ENCODE measurements around the gene ZNF614.
"Not testable (repeated sequence)": the region's sequence is repeated elsewhere in the genome, so short reads cannot be mapped to it uniquely, and the experiment has no call there.

The ZNF614 gene

DNA sequence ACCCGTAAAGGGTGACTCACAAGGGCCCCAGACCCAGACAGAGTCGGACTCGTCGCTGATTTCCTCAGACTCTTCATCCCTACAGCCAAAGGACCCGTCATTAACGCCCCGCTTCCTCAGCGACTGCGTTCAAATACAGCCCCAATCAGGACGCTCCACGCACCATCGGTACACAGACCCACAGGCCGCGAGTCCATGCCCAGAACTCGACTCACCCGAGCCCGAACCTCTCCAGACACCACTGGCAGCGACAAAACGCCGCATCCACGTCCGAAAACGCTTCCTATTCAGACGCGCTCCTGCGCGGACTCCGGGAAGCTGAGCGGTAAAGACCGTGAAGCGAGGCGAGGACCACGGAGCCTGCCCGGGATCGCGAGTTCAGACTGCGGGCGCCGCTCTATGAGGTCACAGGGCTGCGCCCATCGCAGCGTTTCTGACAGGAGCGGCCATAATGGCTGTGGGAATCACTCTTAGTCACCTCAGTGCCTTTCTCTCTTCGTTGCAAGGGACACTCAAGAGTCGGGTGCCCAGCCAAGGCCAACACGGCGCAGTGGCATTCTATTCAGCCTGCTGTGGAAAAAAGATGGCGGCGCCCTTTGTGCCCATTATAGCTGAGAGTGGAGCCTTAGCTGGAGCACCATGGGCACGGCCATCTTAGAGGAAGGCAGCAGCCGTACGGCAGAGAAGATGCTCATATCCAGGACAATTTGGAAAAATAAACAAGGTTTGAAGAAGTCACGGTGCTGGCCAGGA, at the start of gene ZNF614:
ZNF614 (minus strand) TSS at position 353 of the 753 bp plus-strand sequence. CDS start 2,634 bp downstream, outside the sequence.
- TF ChIP-seq, protein P1, sequence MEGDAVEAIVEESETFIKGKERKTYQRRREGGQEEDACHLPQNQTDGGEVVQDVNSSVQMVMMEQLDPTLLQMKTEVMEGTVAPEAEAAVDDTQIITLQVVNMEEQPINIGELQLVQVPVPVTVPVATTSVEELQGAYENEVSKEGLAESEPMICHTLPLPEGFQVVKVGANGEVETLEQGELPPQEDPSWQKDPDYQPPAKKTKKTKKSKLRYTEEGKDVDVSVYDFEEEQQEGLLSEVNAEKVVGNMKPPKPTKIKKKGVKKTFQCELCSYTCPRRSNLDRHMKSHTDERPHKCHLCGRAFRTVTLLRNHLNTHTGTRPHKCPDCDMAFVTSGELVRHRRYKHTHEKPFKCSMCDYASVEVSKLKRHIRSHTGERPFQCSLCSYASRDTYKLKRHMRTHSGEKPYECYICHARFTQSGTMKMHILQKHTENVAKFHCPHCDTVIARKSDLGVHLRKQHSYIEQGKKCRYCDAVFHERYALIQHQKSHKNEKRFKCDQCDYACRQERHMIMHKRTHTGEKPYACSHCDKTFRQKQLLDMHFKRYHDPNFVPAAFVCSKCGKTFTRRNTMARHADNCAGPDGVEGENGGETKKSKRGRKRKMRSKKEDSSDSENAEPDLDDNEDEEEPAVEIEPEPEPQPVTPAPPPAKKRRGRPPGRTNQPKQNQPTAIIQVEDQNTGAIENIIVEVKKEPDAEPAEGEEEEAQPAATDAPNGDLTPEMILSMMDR (IDR thresholded peaks at IDR 0.05; ENCODE audit: borderline replicate concordance, insufficient read depth, low read depth, low read length), result no peak
- H3K4me3 ChIP-seq (ENCODE audit: low read depth, low read length), result peak within 1 kb of the TSS; percentile 60

DNA sequence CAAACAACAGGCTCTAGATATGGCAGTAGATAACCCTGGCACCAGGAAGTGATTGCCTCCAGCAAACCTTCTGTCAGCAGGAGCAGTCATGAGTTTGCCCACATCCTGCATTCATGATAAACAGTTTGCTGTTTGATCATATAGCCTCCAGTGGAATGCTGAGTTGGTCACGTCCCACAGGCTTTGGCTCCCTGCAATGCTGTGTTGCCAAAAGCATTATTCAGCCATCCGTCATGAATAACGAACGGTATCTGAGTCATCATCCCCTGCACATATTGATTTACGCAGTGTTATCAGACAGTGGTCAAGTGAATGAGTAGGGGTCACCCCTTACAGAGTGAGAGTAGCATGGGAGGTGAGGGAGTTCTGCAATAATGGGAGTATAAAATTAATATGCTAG, 42.3 kb upstream of the ZNF614 start:
- TF ChIP-seq, protein P1 (IDR thresholded peaks at IDR 0.05; ENCODE audit: borderline replicate concordance, insufficient read depth, low read depth, low read length), result no peak
- no peak overlapping the region for H3K4me3 ChIP-seq (ENCODE audit: low read depth, low read length)

DNA sequence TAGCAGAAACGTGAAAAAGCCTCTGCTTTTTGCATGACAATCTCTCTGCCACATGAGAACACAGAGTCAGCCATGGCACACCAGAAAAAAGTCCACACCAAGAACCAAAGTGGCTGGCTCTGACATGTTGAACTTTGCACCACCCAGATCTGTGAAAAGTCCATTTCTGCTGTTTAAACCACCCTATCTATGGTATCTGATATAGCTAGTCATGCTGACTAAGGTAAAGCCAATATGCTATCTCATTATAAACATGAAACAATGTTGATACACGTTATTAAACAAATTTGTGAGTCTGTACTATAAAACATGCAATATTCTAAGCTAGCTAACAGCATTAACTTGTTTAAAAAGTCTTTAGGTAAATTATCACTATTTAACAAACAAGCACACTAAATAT, 41.5 kb upstream of the ZNF614 start:
- no peak overlapping the region for H3K4me3 ChIP-seq (ENCODE audit: low read depth, low read length)
- TF ChIP-seq, protein P1 (IDR thresholded peaks at IDR 0.05; ENCODE audit: borderline replicate concordance, insufficient read depth, low read depth, low read length), result no peak

DNA sequence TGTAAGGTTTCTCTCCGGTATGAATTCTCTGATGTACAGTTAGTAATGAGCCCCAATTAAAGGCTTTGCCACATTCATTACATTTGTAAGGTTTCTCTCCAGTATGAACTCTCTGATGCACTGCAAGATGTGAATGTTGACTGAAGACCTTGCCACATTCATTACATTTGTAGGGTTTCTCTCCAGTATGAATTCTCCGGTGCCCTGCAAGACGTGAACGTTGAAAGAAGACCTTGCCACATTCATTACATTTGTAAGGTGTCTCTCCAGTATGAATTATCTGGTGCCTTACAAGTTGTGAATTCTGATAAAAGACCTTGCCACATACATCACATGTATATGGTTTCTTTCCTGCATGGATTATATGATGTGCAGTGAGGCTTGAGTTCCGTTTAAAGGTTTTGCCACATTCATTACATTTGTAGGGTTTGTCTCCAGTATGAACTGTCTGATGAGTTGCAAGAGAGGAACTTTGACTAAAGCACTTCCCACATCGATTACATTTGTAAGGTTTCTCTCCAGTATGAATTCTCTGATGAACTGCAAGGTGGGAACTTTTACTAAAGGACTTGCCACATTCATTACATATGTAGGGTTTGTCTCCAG, 38.2 kb upstream of the ZNF614 start:
- no peak overlapping the region for H3K4me3 ChIP-seq (ENCODE audit: low read depth, low read length)
- TF ChIP-seq, protein P1 (IDR thresholded peaks at IDR 0.05; ENCODE audit: borderline replicate concordance, insufficient read depth, low read depth, low read length), result no peak

DNA sequence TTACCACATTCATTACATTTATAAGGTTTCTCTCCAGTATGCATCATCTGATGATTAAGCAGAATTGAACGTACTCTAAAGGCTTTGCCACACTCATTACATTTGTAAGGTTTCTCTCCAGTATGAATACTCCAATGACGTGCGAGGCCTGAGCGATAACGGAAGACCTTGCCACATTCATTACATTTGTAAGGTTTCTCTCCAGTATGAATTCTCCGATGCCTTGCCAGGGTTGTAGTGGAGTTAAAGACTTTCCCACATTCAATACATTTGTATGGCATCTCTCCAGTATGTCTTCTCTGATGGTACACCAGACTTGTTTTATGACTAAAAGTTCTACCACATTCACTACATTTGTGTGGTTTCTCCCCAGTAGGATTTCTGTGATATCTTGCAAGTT, 37.2 kb upstream of the ZNF614 start:
- TF ChIP-seq, protein P1 (IDR thresholded peaks at IDR 0.05; ENCODE audit: borderline replicate concordance, insufficient read depth, low read depth, low read length), result no peak
- H3K4me3 ChIP-seq (ENCODE audit: low read depth, low read length), result no peak overlapping the region

DNA sequence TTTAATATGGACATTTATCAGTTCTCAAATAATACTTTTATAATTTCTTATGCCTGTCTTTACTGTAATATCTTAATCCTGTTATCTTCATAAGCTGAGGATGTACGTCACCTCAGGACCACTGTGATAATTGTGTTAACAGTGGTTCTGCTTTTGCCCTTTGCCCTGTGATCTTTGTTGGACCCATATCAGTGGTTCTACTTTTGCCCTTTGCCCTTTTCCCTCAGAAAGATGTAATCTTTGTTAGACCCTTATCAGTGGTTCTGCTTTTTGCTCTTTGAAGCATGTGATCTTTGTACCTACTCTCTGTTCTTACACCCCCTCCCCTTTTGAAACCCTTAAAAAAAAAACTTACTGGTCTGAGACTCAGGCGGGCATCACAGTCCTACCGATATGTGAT, 28.3 kb upstream of the ZNF614 start:
- H3K4me3 ChIP-seq (ENCODE audit: low read depth, low read length), result not testable (repeated sequence)

DNA sequence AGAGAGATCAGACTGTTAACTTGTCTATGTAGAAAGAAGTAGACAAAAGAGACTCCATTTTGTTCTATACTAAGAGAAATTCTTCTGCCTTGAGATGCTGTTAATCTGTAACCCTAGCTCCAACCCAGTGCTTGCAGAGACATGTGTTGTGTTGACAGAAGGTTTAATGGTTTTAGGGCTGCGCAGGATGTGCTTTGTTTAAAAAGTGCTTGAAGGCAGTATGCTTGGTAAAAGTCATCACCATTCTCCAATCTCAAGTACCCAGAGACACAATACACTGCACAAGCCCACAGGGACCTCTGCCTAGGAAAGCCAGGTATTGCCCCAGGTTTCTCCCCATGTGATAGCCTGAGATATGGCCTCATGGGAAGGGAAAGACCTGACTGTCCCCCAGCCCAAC, 23.6 kb upstream of the ZNF614 start:
- not testable (repeated sequence) for H3K4me3 ChIP-seq (ENCODE audit: low read depth, low read length)

All from GM12875 (cell line).